SW 1271 (cell line): ENCODE measurements around the gene BMPER.
A peak's percentile ranks its signal among the peaks of the same experiment; 100 is the strongest.

Experiments
- DNase-seq, 2 experiments: peaks; one replicate each; lab custom pipeline; 2025; lab: John Stamatoyannopoulos, UW

BMPER gene

DNA sequence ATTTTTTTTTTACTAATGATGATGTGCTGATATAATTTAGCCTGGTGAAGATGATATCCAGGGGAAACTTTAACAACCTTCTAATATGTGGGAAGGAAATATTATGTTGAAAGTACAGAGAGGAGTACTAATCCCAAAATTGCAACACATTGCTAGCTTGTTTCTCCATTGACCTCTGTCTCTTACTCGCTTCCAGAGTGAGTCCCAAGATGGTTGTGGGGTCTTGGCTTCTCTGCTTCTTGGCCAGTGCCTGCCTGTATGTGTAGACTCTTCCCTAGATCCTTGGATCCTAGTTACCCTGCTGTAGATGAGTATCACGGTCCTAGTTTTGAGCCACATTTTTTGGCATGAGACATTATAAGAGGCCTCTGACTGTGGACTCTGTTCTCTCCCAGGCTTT lies 17.5 kb downstream of the BMPER start:
- no peak for DNase-seq

DNA sequence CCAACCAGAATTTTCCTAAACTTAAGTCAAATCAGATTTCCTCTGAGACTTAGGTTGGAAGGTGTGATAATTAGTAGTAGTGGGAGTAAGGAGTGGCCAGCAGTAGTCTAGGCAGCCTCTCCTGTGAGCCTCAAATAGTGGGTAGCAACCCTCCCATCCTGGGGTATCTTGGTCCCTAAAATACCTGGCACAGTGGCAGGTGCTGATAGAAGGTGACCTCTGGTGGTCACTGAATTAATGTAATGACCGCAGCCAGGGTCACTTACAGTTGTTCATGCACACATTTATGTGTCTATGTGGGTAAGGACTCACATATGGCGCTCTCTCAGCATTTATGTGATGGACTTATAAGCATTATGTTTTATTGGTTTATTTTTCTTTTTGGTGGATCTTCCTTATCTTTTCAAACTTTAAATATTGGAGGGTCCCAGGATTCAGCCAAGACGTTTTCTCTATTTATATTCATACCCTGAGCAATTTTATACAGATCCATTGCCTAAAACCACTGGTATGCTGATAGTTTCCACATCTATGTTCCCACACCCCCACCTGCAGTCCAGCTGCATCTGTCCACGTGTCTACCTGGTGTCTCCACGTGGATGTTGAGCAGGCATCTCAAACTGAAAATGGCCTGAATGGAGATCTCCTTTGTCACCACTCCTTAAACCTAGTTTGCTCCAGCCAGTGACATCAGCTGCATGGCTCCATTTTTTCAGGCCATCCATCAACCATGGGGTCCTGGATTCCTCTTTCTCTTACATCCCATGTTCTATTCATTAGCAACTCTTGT lies 18.3 kb downstream of the BMPER start:
- DNase-seq, result no peak

DNA sequence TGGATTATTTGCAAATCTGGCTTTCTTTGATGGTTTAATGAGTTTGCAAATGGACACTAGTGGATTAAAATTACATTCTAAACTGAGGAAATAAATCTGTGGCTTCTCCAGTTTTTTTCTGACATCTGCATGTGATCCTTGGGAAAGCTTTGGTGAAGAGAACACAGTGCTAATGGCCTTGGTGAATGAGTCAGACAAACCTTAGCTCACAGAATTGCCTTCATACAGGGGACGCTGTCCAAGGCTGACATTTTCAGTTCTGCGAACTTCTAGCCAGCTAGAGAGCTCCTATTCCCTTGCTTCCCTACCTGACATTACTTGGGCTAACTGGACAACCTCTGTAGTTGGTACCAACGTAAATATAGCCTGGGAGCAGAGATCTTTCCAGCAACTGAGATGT lies 21.2 kb downstream of the BMPER start:
- no peak for DNase-seq

DNA sequence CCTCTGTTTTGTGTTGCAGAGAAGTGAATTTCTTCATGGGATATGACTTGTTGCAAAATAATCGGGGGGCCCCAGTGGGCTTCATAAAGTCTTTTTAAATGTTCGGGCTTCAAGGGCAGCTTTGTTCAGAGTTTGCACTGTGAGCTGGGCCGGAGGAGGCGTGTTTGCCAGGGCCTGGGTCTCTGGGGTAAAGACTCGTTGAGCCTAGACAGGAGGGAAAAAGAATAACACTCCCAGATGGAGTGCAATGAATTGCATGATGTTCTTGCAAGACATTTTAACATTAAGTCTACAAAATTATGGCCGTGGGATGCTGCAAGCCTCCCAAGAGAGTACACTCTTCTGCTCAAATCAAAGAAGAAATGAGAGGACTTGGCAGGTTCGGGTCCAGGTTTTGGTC lies 23.6 kb downstream of the BMPER start:
- no peak for DNase-seq

DNA sequence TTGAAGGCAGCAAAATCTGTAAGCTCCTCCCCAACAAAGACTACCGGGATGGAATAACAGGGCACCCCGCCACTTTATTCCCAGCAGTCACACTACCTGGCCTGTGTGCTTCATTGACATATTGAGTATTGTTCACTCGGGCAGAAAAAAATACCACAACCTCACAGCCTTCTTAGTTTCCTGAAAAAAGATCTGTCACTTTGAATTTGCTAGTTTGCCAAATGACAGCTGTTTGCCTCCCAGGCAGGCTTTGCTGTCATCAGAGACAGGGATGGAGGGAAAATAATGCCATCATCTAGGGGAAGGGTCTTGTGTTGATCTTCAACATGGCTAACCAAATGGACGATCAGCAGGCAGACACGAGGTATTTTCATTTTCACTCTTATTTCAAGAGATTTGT lies 26.9 kb downstream of the BMPER start:
- no peak for DNase-seq

DNA sequence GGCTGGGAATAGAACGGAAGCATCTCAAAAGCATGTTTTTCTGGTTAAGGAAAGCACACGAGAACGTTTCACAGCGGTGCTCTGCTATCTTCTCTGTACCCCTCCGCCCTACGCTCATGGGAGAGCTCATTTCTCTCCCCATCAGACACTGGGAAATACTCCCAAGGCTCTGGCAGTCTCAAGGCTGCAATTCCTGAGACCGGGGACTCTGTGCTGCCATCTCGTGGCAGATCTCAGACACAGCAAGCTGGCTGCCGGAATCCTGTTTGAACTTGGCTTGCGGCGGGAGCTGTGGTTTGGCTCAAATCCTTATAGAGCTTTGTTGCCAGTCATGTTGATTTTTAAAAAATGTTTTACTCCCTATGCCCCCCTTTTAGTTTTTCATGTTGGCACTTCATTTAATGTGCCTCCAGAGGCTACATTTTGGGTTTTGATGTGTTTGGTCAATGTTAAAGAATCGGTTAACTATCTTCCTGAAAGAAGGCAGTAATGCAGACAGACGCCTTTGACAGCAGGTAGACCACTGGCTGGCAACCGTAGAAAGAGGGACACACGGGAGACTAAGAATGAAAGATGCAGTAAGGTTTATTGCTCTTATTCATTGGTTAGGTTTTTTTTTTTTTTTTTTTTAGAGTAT lies 27.6 kb downstream of the BMPER start:
- DNase-seq, result peak; percentile 53 to 71

DNA sequence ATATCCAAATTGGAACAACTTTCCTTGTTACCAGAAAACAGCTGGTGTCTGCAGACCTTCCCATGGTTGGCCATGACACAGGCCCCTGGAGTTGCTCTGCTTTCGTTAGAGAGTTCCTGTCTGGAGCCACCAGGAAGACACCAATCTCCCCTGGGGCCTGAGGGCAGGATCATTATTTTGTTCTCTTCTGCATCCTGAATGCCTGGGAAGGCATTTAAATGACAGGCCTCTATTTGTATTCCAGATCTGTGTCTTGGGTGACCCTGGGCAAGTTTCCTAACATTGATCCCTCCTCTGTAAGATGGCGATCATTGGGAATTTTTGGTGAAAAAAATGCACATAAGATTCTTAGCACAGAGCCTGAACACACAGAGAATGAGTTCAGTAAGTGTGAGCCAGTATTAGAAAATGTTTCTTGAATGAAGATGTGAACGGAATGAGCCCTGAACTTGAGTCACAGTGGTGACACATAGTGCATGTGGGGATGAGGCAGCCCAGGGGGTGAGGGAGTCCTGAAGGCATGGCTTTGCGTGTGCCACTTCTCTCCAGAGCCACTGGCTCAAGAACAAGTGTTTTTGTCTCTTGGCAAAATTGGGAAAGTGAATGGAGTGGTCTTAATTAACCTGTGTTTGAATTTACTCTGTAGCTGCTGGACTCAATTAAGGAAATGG lies 28.4 kb downstream of the BMPER start:
- peak; percentile 33 to 47 for DNase-seq

DNA sequence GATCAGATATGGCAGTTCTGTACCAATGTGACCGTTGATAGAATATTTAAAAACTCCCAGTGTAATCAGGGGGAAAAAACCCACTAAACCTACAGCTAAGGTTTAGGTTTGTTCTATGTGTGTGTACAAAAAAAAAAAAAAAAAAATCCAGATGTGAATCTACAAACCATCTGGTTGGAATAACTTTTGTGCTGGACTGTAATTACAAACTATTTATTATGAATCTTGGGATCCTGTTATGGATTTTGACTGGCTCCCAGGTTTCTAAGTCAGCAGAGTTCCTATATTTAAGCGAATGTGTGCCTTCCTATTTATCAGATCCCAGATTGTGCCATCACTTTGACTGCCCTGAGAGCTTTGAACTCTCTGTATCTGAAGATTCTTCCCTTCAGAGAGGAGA lies 29.1 kb downstream of the BMPER start:
- no peak for DNase-seq

DNA sequence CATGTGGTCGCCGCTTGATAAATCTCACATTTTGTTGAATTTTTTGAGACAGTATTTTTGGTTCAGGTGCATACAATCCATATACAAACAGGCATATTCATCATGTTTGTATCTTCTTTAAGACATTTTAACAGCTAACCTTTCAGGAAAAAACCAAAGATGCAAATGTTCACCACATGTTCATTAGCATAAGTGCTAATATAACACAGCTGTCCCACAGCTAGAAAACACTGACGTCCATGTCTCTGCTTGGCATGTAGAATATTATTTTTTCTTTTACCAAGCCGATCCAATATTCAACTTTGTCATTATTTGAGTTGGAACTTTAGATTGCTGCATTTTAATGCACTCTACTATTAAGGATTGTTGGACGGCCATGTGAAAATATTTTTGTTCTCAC lies 31.2 kb downstream of the BMPER start:
- DNase-seq, result no peak

DNA sequence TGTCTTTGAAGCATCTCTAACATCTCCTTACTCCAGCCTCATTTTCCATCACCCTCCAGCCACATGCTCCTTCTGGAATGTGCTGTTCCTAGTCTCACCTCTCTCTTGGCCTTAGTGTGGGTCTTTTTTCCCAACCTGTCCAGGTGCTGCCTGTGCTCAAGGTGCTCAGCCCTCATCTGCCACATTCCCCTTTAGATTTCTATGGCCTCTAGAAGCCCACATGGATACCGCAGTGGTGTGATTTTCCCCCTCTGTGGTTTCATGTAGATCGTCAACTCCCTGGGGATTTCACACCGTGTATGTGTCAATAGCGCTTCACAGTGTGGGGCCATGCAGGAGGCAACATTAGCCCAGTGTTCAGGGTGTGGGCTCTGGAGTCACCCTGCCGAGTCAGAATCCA lies 32.5 kb downstream of the BMPER start:
- DNase-seq, result no peak

DNA sequence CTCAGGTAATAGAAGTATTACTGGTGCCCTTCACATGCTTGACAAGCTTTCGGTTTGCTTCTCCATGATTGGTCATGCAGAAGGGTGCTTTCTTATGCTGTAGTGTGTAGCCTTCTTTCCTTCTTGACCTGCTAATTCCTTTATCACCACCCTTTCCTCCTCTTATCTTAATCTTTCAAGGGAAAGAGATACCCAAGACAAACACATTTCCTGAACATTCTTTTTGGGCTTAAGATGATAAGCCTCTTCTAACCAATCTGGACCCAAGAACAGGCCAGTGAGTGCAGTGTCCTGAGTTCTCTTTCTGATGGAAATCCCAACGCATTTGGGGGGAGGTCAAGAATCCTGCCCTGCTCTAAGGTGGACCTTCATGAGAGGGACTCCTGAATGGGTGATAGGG lies 33.8 kb downstream of the BMPER start:
- DNase-seq, result no peak

DNA sequence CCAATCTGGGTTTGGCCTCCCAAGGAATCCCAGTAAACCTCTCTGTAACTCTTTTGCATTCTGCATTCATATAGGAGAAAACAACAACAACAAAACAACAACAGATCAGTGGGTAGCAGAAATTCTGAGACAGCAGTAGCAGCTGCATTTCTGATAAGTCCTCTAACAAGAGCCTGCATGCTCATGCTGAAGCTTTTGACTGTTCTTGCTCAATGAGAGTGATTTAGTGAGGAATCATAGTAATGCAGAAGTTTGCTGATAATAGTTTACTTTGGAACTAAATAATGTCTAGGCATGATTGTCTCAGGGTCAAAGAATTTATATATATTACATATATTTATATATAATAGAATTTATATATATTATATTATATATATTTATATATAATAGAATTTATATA lies 35.2 kb downstream of the BMPER start:
- DNase-seq, result no peak

DNA sequence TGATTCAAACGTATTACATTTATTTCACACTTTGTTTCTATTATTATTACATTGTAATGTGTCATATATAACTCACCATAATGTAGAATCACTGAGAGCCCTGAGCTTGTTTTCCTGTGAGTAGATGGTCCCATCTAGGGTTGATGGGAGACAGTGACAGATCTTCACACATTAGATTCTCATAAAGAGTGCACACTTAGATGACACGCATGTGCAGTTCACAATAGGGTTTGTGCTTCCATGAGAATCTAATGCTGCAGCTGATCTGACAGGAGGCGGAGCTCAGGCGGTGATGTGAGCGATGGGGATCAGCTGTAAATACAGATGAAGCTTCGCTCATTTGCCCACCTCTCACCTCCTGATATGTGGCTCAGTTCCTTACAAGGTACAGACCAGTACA lies 36.1 kb downstream of the BMPER start:
- no peak for DNase-seq

DNA sequence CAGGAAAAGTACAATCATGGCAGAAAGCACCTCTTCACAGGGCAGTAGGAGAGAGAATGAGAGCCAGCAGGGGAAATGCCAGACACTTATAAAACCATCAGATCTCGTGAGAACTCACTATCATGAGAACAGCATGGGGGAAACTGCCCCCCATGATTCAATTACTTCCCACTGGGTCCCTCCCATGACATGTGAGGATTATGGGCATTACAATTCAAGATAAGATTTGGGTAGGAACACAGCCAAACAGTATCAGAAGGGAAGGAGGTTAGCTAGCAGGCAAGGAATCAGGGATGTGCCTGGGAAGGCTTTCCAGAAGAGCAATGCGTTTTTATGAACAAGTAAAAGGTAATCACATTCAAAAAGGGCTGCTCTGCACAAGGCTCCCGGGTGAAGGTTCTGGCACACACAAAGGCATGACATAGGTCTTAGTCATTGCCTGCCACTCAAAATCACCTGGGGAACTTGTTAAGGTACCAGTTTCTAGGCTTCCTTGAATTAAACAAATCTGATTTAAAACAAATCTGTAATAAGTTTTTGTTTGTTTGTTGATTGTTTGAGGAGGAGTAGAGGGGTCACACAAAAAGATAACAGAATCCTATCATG lies 40.9 kb downstream of the BMPER start:
- no peak for DNase-seq

DNA sequence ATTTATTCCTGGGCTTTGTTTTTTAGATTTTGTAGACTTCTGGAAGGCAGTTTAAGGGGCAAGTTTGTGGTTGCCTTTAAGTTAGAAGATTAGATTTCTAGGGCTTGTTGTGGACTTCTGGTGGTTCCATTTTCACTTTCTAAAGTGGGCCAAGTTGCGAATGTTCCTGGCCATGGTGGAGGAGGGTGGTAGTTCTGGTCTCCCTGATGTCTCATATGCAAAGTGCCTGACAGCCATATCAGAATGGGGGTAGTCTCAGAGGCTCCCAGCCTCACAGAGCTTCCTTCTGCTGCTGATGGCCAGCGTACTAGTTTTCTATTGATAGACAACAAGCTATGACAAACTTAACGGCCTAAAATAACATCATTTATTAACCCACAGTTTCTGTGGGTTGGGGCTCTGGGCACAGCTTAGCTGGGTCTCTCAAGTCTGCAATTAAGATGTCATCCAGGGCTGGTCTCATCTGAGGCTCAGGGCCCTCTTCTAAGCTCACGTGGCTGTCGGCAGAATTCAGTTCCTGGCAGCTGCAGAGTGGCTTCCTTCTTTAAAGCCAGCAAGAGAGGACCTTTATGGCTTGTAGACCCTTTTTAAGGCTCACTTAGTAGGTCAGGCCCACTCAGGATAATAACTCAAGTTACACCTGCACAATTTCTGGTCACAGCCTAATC lies 44.8 kb downstream of the BMPER start:
- DNase-seq, result no peak

DNA sequence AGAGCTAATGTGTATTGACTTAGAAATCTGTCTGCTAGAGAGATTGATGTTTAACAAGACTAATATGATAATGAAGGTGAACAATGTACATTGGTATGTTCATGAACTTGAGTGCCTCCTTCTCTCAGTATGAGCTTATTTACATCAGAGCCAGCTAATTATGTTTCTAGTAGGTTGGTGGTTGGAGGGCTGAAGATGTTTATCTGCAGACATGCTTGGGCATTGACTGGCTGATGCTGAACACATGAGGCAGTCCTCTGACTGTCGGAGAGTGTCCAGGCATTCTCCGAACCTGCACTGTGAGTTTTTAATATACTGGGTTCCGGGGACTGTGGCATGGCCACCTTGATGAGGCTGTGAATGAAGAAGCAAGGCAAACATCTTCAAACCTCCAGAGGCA lies 47.5 kb downstream of the BMPER start:
- DNase-seq, result no peak

DNA sequence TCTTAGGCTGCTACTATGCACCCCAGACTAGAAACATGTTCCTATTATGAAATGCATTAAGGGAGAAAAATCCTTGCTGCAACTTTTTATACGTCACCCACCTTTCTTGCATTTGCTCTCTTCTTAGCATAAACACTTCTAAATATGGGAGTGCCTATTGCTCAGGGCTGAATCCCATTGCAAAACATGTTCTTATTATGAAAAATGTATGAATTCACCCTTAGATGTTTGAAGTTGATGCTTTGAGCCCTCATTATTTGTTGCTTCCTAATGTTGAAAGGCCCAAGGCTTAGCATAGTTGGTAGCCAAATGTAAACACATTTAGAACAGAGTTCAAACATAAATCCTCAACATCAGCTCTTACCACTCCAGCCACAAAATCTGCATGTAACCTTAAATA lies 52.8 kb downstream of the BMPER start:
- DNase-seq, result no peak

DNA sequence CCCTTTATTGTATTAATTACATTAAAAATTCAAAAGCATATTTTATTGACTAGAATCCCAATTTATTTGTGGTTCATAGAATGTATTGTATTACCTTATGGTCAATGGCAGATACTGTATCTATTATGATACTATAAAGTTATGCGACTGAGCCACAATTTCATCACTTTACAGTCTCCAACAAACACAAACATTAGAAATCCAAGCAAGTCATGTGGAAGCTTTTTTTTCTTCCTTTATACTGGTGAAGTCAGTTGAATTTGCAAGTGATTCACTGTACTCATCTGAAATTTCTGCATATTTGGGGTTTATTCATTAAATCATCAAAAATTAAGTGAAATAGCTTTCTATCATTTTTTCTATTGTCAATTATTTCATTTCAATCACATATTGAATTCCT lies 54.3 kb downstream of the BMPER start:
- no peak for DNase-seq

DNA sequence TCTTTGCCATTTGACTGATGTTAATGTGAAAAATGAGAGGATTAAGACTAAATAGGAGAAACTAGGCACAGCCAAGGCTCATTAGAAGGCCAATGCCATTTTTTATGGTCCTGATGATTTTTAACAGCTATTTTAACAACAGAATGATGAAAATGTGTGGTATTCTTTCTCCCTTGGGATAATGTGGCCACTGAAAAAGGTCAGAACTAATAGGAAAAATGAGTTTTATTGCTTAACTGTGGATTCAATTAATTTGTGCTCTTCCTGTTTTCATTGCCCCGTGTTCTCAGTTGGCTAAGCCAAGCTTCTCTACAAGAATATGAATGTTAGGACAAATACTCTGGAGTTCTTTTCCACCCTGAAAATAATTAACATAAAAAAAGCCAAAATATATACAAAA lies 56.6 kb downstream of the BMPER start:
- DNase-seq, result no peak

DNA sequence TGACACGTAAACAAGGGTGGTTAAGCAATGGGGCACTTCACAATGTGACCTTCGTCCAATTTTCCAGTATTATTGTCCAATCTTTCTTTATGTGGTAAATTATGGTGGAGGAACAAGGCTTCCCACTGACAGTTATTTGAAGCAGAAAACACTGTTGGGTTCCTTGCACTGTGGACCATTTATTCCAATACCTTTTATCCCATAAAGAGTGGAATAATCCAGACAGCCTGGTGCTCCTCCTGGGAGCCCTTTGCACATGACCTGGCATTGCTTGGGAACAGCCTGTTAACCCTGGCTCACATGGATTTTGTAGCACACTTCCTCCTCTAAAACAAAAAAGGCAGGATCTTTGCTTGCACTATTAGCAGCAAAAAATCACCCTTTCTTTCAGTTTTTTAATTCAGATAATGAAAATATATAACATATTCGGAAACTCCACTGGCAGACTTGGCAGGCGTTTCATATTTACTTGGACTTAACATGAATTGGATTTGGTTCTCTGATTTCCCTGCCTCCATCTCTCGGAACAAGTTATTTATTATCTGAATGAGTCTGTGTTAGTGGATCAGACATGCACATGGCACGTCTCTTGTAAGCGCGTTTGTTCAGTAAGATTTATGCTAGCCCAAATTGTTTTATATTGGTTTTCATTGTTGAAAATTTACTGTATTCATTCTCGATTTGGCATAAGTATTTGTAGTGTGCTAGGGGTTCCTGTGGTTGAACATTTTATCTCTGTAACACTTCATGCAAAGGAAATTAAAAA lies 59.3 kb downstream of the BMPER start:
- no peak for DNase-seq

DNA sequence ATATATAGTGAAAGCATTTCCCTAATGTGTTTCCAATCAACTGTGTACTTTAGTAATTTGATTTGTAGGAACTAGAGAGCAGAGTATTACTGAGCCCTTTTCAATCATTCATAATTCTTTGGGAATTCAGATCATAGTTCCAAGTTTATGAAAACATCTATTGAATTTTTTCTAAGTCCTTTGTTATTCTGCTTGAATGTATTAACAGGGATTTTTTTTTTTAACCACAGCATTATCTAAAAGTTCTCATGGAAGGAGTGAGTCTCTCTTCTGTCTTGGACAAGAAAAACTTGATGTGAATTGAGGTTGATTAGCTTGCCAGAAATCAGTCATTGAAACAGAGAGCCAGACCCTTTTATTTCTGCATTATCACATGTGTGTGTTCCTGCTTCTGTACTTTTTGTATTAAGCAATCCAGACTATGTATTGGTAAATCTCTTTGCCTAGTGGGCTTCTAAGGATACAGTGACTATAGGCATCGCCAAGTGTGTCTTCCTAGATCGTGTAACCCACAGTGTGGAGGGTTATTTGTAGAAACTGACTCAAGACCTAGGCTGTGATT lies 59.9 kb downstream of the BMPER start:
- DNase-seq, result no peak
